HepG2 (cell line): ENCODE measurements around the gene CCDC30.

Source experiments
- ISX ChIP-seq: sonication (generic); formaldehyde crosslinking; conservative IDR thresholded peaks from 2 replicates; pipeline ENCODE4 v1.5.0; 2020; ENCODE audit warnings: missing genetic modification reagents
- MAX ChIP-seq: IDR thresholded peaks from 2 replicates; pipeline ENCODE4 v1.6.1; 2012; ENCODE audit warnings: inconsistent platforms
- NBN ChIP-seq: fragments of 450-650 bp; conservative IDR thresholded peaks from 2 replicates; pipeline ENCODE4 v1.6.1; 2017
- TAF1 ChIP-seq: sonication (generic); formaldehyde crosslinking; IDR thresholded peaks from 2 replicates; pipeline ENCODE4 v1.4.0; 2020; ENCODE audit warnings: missing genetic modification reagents
- ZBTB20 ChIP-seq: sonication (generic); formaldehyde crosslinking; IDR thresholded peaks from 2 replicates; pipeline ENCODE4 v1.8.1; 2023; ENCODE audit warnings: missing genetic modification reagents, low read depth, mild to moderate bottlenecking, borderline replicate concordance
- ZMYM4 ChIP-seq: sonication (generic); formaldehyde crosslinking; IDR thresholded peaks from 2 replicates; pipeline ENCODE4 v1.8.1; 2023; ENCODE audit warnings: mild to moderate bottlenecking, missing genetic modification reagents
- ZNF598 ChIP-seq: sonication (generic); formaldehyde crosslinking; IDR thresholded peaks from 2 replicates; pipeline ENCODE4 v1.5.1; 2020; ENCODE audit warnings: mild to moderate bottlenecking, missing genetic modification reagents, borderline replicate concordance
- TF ChIP-seq, protein P1 (sequence below): sonication (generic); formaldehyde crosslinking; IDR thresholded peaks from 2 replicates; pipeline ENCODE4 v1.5.0; 2020; ENCODE audit warnings: mild to moderate bottlenecking, missing genetic modification reagents, moderate library complexity
- TF ChIP-seq, protein P2 (sequence below): IDR thresholded peaks from 2 replicates; pipeline ENCODE4 v1.6.1; 2012; ENCODE audit warnings: low read length, improper control_type of control experiment
- TF ChIP-seq, protein P3 (sequence below), 2 experiments: sonication (generic) in 1 of 2; formaldehyde crosslinking in 1 of 2; IDR thresholded peaks; 2 replicates each; pipeline versions ENCODE4 v1.5.1 to v1.6.1; 2011 to 2020; ENCODE audit warnings: borderline replicate concordance in 1 of 2, low read depth in 1 of 2, low read length in 1 of 2, mild to moderate bottlenecking in 1 of 2, missing genetic modification reagents in 1 of 2, moderate library complexity in 1 of 2

DNA sequence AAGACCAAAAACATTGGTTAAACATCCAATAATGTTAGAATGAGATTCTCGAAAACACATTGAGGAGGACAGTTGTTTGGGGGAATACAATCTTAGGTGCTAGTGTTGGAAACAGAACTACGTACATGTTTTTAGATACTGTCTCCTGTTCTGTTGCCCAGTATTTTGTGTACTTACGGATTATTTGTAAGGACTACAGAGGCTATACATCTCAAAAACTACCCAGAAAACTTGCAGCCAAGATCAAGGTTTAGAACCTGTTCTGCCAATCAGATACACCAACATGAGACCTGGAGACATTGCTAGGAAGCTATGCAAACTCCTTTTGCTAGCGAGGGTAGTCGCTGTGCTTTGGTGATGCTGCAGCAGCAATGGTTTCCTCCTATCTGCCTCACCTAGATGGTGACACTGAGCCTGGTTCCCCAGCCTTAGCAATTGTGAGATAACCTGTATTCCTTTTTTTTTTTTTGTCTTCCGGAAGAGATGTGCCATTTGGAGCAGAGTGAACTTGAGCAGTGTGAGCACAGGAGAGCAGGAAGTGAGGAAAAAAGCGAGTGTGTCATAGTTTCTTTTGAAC is 240.9 kb downstream of the CCDC30 start:
- TF ChIP-seq ZBTB20 (CRISPR knock-in tag) (no peak), ZMYM4 (no peak), MAX (no peak), ZNF598 (no peak), TAF1 (CRISPR knock-in tag) (no peak), ISX (CRISPR knock-in tag) (no peak), NBN (no peak)
- TF ChIP-seq, protein P1, sequence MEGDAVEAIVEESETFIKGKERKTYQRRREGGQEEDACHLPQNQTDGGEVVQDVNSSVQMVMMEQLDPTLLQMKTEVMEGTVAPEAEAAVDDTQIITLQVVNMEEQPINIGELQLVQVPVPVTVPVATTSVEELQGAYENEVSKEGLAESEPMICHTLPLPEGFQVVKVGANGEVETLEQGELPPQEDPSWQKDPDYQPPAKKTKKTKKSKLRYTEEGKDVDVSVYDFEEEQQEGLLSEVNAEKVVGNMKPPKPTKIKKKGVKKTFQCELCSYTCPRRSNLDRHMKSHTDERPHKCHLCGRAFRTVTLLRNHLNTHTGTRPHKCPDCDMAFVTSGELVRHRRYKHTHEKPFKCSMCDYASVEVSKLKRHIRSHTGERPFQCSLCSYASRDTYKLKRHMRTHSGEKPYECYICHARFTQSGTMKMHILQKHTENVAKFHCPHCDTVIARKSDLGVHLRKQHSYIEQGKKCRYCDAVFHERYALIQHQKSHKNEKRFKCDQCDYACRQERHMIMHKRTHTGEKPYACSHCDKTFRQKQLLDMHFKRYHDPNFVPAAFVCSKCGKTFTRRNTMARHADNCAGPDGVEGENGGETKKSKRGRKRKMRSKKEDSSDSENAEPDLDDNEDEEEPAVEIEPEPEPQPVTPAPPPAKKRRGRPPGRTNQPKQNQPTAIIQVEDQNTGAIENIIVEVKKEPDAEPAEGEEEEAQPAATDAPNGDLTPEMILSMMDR (CRISPR knock-in tag) = no peak
- TF ChIP-seq, protein P2, sequence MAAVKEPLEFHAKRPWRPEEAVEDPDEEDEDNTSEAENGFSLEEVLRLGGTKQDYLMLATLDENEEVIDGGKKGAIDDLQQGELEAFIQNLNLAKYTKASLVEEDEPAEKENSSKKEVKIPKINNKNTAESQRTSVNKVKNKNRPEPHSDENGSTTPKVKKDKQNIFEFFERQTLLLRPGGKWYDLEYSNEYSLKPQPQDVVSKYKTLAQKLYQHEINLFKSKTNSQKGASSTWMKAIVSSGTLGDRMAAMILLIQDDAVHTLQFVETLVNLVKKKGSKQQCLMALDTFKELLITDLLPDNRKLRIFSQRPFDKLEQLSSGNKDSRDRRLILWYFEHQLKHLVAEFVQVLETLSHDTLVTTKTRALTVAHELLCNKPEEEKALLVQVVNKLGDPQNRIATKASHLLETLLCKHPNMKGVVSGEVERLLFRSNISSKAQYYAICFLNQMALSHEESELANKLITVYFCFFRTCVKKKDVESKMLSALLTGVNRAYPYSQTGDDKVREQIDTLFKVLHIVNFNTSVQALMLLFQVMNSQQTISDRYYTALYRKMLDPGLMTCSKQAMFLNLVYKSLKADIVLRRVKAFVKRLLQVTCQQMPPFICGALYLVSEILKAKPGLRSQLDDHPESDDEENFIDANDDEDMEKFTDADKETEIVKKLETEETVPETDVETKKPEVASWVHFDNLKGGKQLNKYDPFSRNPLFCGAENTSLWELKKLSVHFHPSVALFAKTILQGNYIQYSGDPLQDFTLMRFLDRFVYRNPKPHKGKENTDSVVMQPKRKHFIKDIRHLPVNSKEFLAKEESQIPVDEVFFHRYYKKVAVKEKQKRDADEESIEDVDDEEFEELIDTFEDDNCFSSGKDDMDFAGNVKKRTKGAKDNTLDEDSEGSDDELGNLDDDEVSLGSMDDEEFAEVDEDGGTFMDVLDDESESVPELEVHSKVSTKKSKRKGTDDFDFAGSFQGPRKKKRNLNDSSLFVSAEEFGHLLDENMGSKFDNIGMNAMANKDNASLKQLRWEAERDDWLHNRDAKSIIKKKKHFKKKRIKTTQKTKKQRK = no peak
- TF ChIP-seq, protein P3, sequence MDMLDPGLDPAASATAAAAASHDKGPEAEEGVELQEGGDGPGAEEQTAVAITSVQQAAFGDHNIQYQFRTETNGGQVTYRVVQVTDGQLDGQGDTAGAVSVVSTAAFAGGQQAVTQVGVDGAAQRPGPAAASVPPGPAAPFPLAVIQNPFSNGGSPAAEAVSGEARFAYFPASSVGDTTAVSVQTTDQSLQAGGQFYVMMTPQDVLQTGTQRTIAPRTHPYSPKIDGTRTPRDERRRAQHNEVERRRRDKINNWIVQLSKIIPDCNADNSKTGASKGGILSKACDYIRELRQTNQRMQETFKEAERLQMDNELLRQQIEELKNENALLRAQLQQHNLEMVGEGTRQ (IDR thresholded peaks at IDR 0.05; ENCODE audit: low read depth, low read length) = no peak
- TF ChIP-seq, protein P3 (CRISPR knock-in tag; IDR thresholded peaks at IDR 0.05; ENCODE audit: borderline replicate concordance) = no peak
